ENCODE results near the gene HGF. TPM values are rescaled to one million over a fixed set of nuclear protein-coding genes. Genes with fewer than 3 reads are reported as not detected.

The HGF gene
- total and polyA plus RNA-seq, 2 of the 8 experiments (the other 6 are each of a cell fraction or from before 2014, with no cell fraction given) = 0.05 to 0.60 TPM

GRCh38 chr7:81693894-81694293 lies 76.0 kb downstream of the HGF start:
- Histone ChIP-seq H3K23me2 (ENCODE audit: low read depth, low read length) (no peaks in the 10 kb centered on the region; the same call in 1 of the 2 replicates), H2BK12ac (ENCODE audit: low read depth, low read length) (no peak overlapping the region), H3K4me2 (ENCODE audit: insufficient read depth in 1 of 2, low read depth in 2 of 2, low read length in 2 of 2) (no peak overlapping the region), H3K23ac (ENCODE audit: insufficient read length) (no peak overlapping the region), H3K79me2 (ENCODE audit: control insufficient read depth in 1 of 2, insufficient read depth in 2 of 2, low read length in 2 of 2) (no peaks in the 10 kb centered on the region), H3K36me3 (ENCODE audit: control insufficient read depth in 2 of 4, insufficient read depth in 4 of 4, low read length in 3 of 4) (no peaks in the 10 kb centered on the region), H3K14ac (ENCODE audit: insufficient read length) (no peak overlapping the region), H3K56ac (replicated peaks; ENCODE audit: insufficient read length, low read depth, low read length) (no peak overlapping the region), H3K9ac (replicated peaks in 1 of 4; ENCODE audit: extremely low read depth in 1 of 4, low read depth in 3 of 4, low read length in 3 of 4) (no peak overlapping the region), H2AFZ (ENCODE audit: low read length) (no peak overlapping the region), H3K4me3 (ENCODE audit: extremely low read depth in 1 of 4, insufficient read depth in 2 of 4, low read depth in 3 of 4, low read length in 4 of 4) (no peak overlapping the region), H2AK5ac (ENCODE audit: low read depth, low read length) (no peak overlapping the region), H2BK15ac (ENCODE audit: low read length) (no peak overlapping the region), H2BK20ac (ENCODE audit: low read length) (no peak overlapping the region), H3K18ac (ENCODE audit: extremely low read depth, low read length) (no peak overlapping the region), H2BK120ac (replicated peaks; ENCODE audit: low read depth, low read length) (no peak overlapping the region), H4K5ac (ENCODE audit: insufficient read length, low read depth, low read length) (no peak overlapping the region), H3K9me3 (ENCODE audit: insufficient read depth in 2 of 2, low read depth in 1 of 2, low read length in 1 of 2) (no peaks in the 10 kb centered on the region), H4K8ac (ENCODE audit: extremely low read depth, insufficient read depth, low read length) (no peak overlapping the region), H2BK5ac (ENCODE audit: low read depth, low read length) (no peak overlapping the region), H4K20me1 (replicated peaks in 1 of 2; ENCODE audit: control insufficient read depth in 1 of 2, insufficient read depth in 2 of 2, low read length in 2 of 2) (no peaks in the 10 kb centered on the region), H3K4me1 (replicated peaks in 1 of 4; ENCODE audit: control insufficient read depth in 3 of 4, insufficient read depth in 4 of 4, low read length in 3 of 4) (peaks cover 0 to 9% (median 6%) of the 10 kb centered on the region in 4 experiments; a peak in 3 of 7 replicates), H3K4ac (replicated peaks; ENCODE audit: insufficient read length, low read depth, low read length) (no peak overlapping the region), H3K27me3 (replicated peaks in 1 of 4; ENCODE audit: control insufficient read depth in 3 of 4, extremely low read depth in 1 of 4, insufficient read depth in 3 of 4, low read length in 3 of 4) (no peaks in the 10 kb centered on the region), H3K79me1 (ENCODE audit: low read depth, low read length) (no peaks in the 10 kb centered on the region), H3K27ac (ENCODE audit: low read depth, low read length) (no peak overlapping the region), H4K91ac (replicated peaks; ENCODE audit: insufficient read length, low read length) (no peak overlapping the region)
- FAIRE-seq (no peak), DNase-seq (ENCODE audit: low read depth in 1 of 2, low spot score in 2 of 2) (no peak)
- POLR2A ChIA-PET (ENCODE audit: partially characterized antibody) = no interaction called here
- CTCF ChIA-PET (ENCODE audit: partially characterized antibody) = no interaction called here
- WGBS, 2 experiments (ENCODE audit: extremely low coverage in 1 of 2, insufficient coverage in 1 of 2, insufficient read length in 1 of 2, insufficient replicate concordance in 2 of 2, low coverage in 1 of 2, low lambda C conversion rate in 2 of 2, missing lambda C conversion rate in 1 of 2) = 80% methylated on average over 1 of the region's 1 CpG; no CpG with 5 or more reads in 1 of the 2 experiments
- TF ChIP-seq YY1 (IDR thresholded peaks at IDR 0.05; ENCODE audit: low read depth, low read length) (no peak), JUN (IDR thresholded peaks at IDR 0.05; ENCODE audit: low read depth, low read length) (no peak), GABPA (IDR thresholded peaks at IDR 0.05; ENCODE audit: borderline replicate concordance, insufficient read depth, low read length) (no peak), CTCF (IDR thresholded peaks at IDR 0.05; ENCODE audit: control extremely low read depth in 1 of 3, insufficient read depth in 1 of 3, low read depth in 1 of 3, low read length in 3 of 3) (no peak), MAX (IDR thresholded peaks at IDR 0.05) (no peak), HDAC6 (IDR thresholded peaks at IDR 0.05; ENCODE audit: low read depth, low read length) (no peak), JUND (IDR thresholded peaks at IDR 0.05; ENCODE audit: low read length) (no peak), GTF2F1 (IDR thresholded peaks at IDR 0.05; ENCODE audit: borderline replicate concordance, low read depth, low read length) (no peak), SP2 (IDR thresholded peaks at IDR 0.05; ENCODE audit: low read length) (no peak), CTBP2 (IDR thresholded peaks at IDR 0.05; ENCODE audit: borderline replicate concordance, insufficient read depth, insufficient read length, low read length) (no peak), CEBPB (IDR thresholded peaks at IDR 0.05; ENCODE audit: low read depth, low read length) (no peak), TCF12 (IDR thresholded peaks at IDR 0.05; ENCODE audit: low read depth, low read length) (no peak)
